ENCODE results near the gene TENM4.

Gene TENM4

DNA sequence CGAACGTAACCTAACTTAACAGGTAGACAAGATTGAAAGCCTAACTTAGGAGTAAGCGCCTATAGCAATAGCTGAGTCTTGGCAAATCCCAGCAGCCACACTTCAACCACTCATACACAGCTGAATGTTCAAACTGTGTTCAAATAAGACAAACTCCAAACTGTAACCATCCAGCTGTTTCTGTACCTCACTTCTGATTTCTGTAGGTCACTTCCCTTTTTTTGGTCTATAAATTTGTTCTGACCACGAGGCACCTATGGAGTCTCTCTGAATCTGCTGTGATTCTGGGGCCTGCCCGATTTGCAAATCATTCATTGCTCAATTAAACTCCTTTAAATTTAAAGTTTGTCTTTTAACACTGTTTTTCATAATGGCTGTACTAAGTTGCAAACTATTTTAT, 8.2 kb upstream of the TENM4 start:
- DNase-seq (ENCODE audit: low read depth in 2 of 2) = no peak

DNA sequence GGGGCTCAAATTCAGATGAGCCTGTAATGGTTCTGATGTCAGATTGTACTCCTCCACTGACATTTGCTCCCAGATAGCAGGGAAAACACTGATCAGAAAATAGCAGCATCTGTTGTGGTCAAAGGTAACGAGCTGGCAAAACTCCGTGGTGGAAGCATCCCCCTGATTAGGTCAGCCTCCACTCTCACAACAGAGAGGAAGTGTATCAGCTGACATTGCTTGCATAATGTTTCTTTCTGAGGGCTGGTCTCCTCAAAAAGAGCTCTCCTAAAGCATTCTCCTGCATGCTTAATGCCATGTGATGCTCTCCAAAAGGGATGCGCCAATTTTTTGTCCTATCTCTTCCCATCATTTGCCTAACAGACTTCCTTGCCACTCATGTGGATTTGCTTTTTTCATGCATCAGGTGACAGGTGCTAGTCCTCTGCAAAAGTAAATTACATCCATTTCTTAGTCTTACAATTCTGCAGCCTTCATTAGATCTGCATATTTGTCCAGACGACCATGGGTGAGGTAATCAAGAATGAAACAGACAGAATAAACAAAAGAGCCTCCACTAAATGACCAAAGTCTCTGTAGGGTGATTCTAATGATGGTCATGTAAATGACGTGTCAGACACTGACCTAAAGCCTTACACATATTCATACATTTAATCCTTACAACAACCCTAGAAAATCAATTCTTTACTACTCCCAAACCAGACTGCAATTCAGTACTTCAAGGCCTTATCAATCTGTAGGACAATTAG, 6.4 kb upstream of the TENM4 start:
- no peak for DNase-seq (ENCODE audit: low read depth in 2 of 2)

DNA sequence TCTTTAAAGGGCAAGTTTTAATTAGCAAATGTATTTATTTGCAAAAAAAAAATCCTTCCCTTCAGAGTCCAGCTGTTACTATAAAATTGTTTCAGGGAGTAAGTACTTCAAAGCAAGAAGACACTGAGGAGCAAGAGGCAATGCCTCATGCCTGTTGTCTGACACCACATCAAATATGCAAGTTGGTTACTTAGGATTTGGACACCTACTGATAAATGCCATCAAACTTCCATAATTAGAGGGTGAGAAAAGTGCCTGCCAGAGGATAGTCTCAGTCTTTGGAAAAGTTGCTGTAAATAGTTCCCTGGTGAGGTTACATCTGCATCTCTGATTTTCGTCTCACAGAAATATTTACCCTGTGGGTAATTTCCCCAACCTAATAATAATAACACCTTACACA, 4.1 kb upstream of the TENM4 start:
- DNase-seq (ENCODE audit: low read depth in 2 of 2) = no peak

- DNase-seq (ENCODE audit: low read depth in 2 of 2) = no peak
Measured at GRCh38 chr11:79441461-79441875, 638 bp upstream of the TENM4 start.

GRCh38 chr11:79439886-79440570, 802 bp downstream of the TENM4 start:
- DNase-seq (ENCODE audit: low read depth in 2 of 2) = no peak

DNA sequence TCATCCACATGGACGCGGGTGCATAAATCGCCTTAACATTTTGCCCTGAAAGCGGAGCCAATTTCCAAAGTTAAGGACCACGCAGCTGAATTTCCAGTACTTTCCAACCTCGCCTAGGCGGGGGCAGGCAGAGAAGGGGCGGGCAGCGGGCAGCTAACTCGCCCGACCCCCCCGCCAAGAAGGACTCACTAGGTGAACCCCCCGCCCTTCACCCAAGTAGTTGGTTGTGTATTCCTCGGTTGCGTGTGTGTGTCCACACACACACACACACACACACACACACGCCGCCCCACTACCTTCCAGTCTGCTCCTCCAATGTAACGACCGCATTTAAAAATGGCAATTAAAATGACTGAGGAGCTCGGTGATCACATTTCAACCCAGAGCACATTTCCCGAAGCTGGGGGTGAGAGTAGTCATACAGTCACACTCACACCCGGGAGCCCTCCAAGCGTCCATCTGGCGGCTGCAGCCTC, 1.4 kb downstream of the TENM4 start:
- no peak for DNase-seq (ENCODE audit: low read depth in 2 of 2)

DNA sequence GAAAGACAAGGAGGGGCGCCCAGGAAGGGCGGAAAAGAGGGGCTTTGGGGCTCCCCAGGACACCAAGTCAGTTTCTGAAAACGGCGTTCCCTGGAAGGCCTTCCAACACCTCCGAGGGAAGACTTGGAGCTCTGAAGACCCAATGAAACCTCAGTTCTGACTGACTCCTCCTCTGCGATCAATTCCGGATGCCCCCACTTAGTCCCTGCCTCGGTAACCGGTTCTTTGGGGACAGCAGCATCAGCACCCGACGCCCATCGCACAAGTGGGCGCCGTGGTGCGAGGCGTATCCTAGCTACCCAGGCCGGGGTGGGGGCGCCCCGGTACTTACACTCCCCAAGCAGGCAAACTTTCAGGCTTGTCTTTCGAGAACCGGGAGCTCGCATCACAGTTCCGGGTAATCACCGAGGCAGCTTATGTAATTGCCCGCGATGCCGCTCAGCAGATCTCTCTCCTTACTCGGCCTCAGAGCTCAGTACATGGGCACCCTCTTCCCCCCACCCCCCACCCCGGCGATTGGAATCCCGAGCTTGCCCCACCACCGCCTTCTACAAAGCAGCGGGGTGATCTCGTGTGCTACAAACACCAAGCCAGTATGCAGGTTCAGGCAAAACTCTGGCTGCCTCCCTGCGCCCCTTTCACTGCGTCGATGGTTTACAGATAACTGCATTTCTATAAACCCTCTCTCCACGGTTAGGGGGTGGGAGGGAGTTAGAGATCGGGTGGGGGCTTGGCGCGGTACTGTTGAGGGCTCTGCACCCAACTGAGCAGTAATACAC, 2.0 kb downstream of the TENM4 start:
- DNase-seq (ENCODE audit: low read depth in 2 of 2) = no peak

GRCh38 chr11:79437981-79438630, 2.7 kb downstream of the TENM4 start:
- no peak for DNase-seq (ENCODE audit: low read depth in 2 of 2)

DNA sequence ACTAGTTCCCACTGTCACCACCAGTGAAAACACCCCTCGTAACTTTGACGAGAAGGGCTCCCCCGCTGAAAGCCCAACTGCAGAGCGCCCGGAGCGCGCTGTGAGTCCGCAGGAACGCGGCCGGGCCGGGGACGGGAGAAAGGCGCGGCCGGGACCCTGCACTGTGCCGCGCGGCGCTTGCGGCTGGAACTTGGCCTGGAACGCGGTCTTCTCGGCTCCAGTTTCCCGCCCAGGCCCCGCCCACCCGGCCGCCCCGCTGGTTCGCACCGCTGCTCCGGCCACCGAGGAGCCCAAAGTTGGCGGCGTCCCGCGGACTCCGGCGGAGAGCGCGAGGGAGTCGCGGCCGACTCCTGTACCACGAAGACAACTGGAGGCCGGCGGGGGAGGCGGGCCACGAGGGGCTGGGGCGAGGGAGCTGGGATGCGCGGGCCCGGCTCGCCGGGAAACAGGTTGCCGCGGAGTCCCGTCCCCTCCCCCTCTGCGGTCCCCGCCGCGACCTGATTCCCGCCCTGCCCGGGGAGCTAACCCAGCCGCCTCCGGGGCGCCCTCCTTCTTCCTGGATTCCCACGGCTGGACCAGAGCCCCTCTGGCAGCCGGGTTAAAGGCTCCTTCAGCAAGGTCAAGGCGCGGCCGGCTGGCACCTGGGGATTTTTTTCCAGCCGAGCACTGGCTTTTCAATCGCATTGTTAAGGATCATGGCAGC, 3.4 kb downstream of the TENM4 start:
- no peak for DNase-seq (ENCODE audit: low read depth in 2 of 2)

GRCh38 chr11:79436919-79437277, 3.9 kb downstream of the TENM4 start:
- DNase-seq (ENCODE audit: low read depth in 2 of 2) = no peak

- no peak for DNase-seq (ENCODE audit: low read depth in 2 of 2)
Measured at GRCh38 chr11:79434283-79434682, 6.5 kb downstream of the TENM4 start.

DNA sequence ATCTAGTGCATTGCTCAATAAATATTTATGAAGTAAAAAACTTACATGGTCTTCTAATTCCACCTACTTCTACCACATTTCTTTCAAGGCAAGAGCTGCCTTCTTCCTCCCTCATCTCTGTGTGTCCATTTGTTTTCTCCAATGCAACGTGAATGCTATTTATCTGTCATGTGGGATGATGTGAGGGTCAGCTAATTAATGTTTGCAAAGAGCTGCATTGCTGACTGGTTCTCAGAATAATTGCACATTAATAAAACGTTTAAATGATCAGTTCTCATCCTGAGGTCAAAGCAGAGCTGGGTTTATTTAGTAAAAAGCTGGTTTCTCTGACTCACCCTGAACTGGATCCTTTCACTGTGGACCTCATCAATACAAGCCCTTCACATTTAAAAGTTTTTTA, 8.7 kb downstream of the TENM4 start:
- DNase-seq (ENCODE audit: low read depth in 2 of 2) = no peak

- DNase-seq (ENCODE audit: low read depth in 2 of 2) = no peak
Measured at GRCh38 chr11:79431535-79431934, 9.3 kb downstream of the TENM4 start.

GRCh38 chr11:79430280-79430679, 10.6 kb downstream of the TENM4 start:
- DNase-seq (ENCODE audit: low read depth in 2 of 2) = no peak

DNA sequence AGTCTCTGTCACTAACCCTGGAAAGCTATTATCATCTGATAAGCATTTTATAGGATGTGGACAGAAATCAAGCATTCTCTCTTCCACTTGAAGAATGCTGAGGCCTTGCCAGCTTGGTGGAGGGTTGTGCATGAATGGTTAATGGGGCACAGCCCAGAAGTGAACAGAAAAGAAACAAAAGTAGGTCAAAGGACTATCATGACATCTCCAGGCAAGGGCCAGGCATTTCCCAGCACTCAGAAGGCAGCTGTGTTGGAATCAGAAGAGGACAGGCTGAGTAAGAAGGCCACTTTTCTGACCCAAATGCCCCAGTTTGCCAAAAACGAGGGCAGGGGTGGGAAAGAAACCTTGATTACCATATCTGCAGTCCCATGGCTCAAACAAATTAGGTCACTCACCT, 12.4 kb downstream of the TENM4 start:
- no peak for DNase-seq (ENCODE audit: low read depth in 2 of 2)

DNA sequence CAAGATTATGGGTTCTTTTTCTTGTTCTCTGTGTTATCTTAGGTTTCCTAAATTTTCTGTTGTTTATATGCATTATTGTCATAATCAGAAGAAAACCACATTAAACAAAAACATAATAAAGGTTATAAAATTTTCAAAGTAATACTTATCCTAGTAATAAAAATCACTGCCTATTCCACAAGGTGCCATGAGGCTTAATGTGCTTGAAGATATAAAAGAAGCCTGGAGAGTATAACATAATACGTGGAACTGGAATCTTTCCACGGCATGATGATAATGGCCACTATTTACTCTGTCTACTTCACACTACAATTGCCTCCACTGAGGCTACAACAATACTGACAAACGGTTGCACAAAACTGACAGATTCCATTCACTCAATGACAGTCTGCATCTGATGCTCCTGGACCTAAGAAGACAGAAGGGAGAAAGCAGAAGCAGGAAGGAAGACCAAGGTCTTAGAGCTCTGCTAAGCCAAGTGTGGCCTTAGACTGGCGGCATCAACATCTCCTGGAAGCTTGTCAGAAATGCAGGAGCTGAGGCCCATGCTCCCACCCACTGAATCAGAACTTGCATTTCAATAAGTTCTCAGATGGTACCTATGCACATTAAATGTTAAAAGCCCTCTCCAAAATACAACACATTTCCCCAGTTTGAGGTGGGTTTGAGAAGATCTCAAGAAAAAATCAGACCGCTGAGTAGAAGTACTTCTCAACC, 13.1 kb downstream of the TENM4 start:
- no peak for DNase-seq (ENCODE audit: low read depth in 2 of 2)

DNA sequence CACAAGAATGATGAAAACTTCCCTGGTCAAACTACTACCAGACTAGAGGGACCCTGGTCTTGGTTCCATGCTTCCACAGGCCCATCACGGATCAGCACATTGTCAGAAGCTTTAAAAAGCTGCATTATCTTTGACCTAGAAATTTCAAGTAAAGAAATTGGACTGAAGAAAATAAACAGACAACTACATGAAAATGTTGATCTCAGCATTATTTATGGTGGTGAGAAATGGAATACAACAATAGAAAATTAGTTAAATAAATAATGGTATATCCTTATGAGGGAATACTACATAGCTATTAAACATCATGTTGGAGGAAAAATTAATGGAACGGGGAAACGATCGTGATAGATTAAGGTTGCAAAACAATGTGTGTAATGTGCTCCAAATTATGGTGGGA, 13.7 kb downstream of the TENM4 start:
- no peak for DNase-seq (ENCODE audit: low read depth in 2 of 2)

DNA sequence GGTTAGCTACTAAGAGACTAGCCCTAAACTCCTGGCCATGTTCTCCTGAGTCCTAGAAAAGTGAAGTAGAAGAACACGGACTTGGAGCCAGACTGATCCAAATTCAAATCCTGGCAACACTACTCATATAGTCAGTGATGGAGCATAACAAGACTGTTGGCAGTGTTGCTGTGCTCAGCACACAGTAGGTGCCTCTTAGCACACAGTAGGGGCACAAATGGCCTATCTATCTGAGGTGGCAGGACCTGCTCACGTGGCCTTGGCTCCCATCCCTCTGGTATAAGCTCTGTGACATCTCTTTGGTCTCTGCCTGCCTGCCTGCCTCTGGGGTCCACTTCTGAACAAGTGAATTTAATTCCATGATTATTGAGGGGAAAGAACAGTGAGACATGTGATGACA, 15.4 kb downstream of the TENM4 start:
- DNase-seq (ENCODE audit: low read depth in 2 of 2) = no peak

- no peak for DNase-seq (ENCODE audit: low read depth in 2 of 2)
Measured at GRCh38 chr11:79423736-79424135, 17.1 kb downstream of the TENM4 start.

DNA sequence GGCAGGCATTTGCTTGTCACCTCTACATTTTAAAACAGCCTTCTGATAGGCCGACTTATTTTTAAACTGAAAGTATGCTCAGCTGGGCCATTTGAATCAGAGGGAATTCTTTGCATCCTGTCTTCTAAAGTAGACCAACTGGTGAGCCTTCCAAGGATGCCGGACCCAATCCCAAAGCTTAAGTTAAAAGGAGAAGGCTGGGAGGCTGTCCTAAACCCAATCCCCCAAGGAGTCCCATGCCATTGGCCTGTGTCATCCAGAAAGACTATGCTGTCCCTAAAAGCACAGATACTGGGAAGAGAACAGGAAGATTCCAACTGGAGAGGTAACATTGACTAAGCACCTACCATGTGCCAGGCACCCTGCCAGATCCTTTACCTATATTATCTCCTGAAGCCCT, 18.0 kb downstream of the TENM4 start:
- DNase-seq (ENCODE audit: low read depth in 2 of 2) = no peak

- DNase-seq (ENCODE audit: low read depth in 2 of 2) = no peak
Measured at GRCh38 chr11:79421820-79422219, 19.0 kb downstream of the TENM4 start.

Data from stimulated activated CD4-positive, alpha-beta T cell treated with anti-CD3 and anti-CD28 coated beads, Interleukin-12 subunit alpha, Interleukin-12 subunit beta, amount 100 ng/mL, for 24 hours (primary cell).